ENCODE measurements around the gene PDGFRB. TPM values are rescaled to one million over a fixed set of nuclear protein-coding genes. Genes with fewer than 3 reads are reported as not detected.

PDGFRB gene
- total RNA-seq, 2 experiments from 2014 or later: 0.58 to 0.74 TPM

DNA sequence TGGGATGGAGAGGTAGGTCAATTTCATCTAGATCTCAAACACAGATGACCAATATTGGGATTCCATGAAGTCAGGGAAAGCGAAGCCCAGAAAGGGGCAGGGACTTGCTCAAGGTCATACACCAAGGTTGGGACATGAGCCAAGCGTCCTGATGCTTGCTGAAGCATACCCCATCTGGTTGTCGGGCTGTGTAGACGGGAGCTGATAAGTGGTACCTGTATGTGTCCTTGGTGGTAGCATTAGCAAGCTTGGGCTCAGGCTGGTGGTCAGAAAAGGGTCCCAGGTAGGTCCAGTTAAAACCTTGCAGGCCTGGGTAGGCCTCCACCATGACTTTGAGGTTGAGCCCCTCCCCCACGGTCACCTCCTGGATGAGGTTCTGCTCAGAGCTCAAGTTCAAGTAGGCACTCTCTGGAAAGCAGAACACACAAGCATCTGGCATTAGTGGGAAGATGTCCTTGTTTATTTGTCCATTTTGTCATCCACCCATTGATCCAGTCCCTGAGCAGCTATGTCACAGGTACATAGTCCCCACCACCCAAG, 82.5 kb downstream of the PDGFRB start:
- ATAC-seq (no peak), DNase-seq (no peak)
- intact Hi-C loops (cut with micrococcal nuclease): no loop called here
- POLR2A ChIA-PET: no interaction called here
- TF ChIP-seq, protein P1, sequence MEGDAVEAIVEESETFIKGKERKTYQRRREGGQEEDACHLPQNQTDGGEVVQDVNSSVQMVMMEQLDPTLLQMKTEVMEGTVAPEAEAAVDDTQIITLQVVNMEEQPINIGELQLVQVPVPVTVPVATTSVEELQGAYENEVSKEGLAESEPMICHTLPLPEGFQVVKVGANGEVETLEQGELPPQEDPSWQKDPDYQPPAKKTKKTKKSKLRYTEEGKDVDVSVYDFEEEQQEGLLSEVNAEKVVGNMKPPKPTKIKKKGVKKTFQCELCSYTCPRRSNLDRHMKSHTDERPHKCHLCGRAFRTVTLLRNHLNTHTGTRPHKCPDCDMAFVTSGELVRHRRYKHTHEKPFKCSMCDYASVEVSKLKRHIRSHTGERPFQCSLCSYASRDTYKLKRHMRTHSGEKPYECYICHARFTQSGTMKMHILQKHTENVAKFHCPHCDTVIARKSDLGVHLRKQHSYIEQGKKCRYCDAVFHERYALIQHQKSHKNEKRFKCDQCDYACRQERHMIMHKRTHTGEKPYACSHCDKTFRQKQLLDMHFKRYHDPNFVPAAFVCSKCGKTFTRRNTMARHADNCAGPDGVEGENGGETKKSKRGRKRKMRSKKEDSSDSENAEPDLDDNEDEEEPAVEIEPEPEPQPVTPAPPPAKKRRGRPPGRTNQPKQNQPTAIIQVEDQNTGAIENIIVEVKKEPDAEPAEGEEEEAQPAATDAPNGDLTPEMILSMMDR (IDR thresholded peaks at IDR 0.05): no peak
- CTCF ChIA-PET: no interaction called here
- Mint-ChIP-seq H3K9me3 (no peaks in the 10 kb centered on the region), H3K36me3 (ENCODE audit: low read depth) (no peaks in the 10 kb centered on the region), H3K4me3 (no peak overlapping the region), H3K4me1 (ENCODE audit: low read depth) (no peaks in the 10 kb centered on the region), H3K27me3 (no peaks in the 10 kb centered on the region), H3K27ac (no peak overlapping the region)

DNA sequence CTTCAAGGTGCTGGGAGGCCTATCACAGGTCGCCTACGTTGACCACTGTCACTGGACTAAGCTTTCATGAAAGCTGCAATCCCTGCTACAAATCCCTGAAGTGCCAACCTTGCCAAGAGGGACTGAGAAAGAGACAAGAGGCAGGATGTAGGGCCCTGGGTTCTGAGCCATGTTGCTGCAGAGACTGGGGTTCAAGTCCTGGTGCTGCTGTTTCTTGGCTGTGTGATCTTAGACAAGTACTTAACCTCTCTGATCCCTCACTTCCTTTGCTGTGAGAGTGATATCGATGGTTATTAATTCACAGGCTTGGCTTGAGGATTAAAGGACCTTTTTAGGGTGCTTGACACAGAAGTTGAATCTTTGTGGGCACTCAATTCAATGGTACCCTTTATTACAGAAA, 84.8 kb downstream of the PDGFRB start:
- Mint-ChIP-seq H3K4me3 (no peak overlapping the region), H3K9me3 (no peaks in the 10 kb centered on the region), H3K27ac (no peak overlapping the region), H3K27me3 (no peaks in the 10 kb centered on the region), H3K36me3 (ENCODE audit: low read depth) (no peaks in the 10 kb centered on the region), H3K4me1 (ENCODE audit: low read depth) (peaks cover 8% of the 10 kb centered on the region)
- POLR2A ChIA-PET: no interaction called here
- DNase-seq (no peak), ATAC-seq (no peak)
- CTCF ChIA-PET: interaction anchor here (1.5 kb wide), 1 partner anchor 147 kb away, joined by 3 read pairs; no protein-coding TSS in a partner anchor
- intact Hi-C loops (cut with micrococcal nuclease): no loop called here
- TF ChIP-seq, protein P1 (IDR thresholded peaks at IDR 0.05): no peak

DNA sequence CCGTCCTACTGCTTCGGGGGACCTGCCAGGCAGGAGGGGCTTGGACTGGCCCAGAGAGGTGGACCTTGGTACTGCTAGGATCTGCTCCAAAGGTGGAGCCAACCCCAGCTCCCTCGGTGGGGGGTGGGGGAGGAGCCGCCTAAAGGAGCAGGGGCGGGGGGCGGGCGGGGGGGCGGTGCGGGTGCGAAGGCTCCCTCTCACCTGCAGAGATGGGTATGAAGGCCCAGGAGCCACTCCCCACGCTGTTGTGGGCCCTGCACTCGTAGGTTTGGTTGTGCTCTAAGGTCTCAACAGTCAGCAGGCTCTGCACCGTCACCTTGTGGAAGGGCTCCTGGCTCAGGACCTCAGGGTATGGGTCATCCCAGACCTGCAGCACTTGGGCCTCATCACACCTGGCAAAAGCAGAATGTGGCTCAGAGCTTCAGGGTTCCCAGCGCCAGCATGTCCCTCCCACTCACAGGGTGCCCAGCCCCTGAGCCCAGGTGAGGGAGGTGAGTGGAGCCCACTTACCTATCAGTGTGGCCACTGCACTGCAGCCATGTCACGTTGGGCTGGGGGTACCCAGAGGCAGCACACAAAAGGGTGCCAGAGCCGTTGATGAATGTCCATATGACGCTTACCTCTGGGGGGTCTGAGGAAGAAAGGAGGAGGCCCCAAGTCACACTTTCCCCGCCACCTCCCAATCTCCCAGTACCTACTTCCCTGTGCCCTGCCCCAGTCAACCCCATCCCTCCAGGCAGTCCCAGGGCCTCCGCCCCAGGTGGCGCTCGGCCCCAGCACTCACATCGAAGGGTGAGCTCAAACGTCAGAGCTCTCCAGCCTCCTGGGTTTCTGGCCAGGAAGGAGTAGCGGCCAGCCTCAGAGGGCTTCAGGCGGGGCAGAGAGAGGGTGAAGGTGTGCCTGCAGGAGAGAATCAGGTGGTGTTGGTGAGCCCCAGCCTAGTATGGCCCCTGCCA, 85.7 kb downstream of the PDGFRB start:
- intact Hi-C loops (cut with micrococcal nuclease): no loop called here
- DNase-seq: no peak
- Mint-ChIP-seq H3K27ac (no peak overlapping the region), H3K36me3 (ENCODE audit: low read depth) (no peaks in the 10 kb centered on the region), H3K27me3 (no peaks in the 10 kb centered on the region), H3K4me1 (ENCODE audit: low read depth) (peaks cover 8% of the 10 kb centered on the region), H3K9me3 (no peaks in the 10 kb centered on the region), H3K4me3 (no peak overlapping the region)
- TF ChIP-seq, protein P1 (IDR thresholded peaks at IDR 0.05): no peak
- ChIA-PET POLR2A (interaction anchor here (0.6 to 0.7 kb wide), 2 partner anchors 20 to 154 kb away, joined by 3 read pairs; no protein-coding TSS in a partner anchor), CTCF (interaction anchor here (0.6 to 1.5 kb wide), 2 partner anchors 9 to 148 kb away, joined by 3 read pairs; no protein-coding TSS in a partner anchor)
- no peak for ATAC-seq

DNA sequence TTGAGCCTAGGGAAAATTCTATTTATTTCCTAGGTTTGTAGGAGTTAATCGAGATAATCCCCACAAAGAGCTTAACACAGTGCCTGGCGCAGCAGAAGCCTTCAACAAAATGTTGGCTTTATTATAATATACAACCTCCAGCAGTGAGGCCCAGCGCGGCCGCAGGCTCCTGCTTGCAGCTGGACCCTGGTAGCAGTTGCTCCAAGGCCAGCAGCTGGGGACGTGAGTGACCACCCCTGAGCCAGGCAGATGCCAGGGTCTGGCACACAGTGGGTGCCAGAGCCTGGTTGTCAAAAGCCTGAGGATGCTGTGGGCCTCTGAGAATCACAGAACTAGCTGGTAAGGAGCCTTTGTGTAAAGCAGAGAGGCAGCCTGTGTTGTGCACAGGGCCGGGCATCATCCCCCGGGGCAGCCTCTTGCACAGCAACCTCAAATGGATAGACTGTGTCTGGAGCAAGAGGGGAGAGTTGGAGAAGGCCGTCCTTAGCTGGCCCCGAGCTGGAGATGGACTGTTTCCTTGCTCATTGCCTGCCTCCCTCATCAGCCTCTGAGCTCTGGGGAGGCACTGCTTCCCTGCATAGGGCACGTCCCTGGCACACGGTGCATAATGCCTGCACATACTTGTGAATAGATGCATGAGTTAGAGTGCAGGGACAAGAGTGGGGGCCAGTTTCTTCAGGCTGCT, 86.5 kb downstream of the PDGFRB start:
- intact Hi-C loops (cut with micrococcal nuclease): no loop called here
- no peaks in the 10 kb centered on the region for H3K36me3 Mint-ChIP-seq (ENCODE audit: low read depth)
- H3K9me3 Mint-ChIP-seq: no peaks in the 10 kb centered on the region
- POLR2A ChIA-PET: interaction anchor here (0.6 to 0.7 kb wide), 2 partner anchors 21 to 155 kb away, joined by 3 read pairs; no protein-coding TSS in a partner anchor
- CTCF ChIA-PET: interaction anchor here (1.5 kb wide), 1 partner anchor 149 kb away, joined by 3 read pairs; no protein-coding TSS in a partner anchor
- no peak overlapping the region for H3K27ac Mint-ChIP-seq
- DNase-seq (no peak), ATAC-seq (no peak)
- TF ChIP-seq, protein P1 (IDR thresholded peaks at IDR 0.05): no peak
- no peak overlapping the region for H3K4me3 Mint-ChIP-seq
- no peaks in the 10 kb centered on the region for H3K27me3 Mint-ChIP-seq
- peaks cover 8% of the 10 kb centered on the region for H3K4me1 Mint-ChIP-seq (ENCODE audit: low read depth)

Data from activated CD8-positive, alpha-beta T cell treated with anti-CD3 and anti-CD28 coated beads for 36 hours (primary cell).